GM21526 (cell line): Measurements from ENCODE around the gene ZW10.
"Not testable (repeated sequence)": the region's sequence is repeated elsewhere in the genome, so short reads cannot be mapped to it uniquely, and the experiment has no call there.

Experiments
- ATAC-seq: cut with Tn5 transposase; IDR thresholded peaks from one replicate; pipeline ENCODE4 v1.9.1; 2021; ENCODE audit warnings: moderate library complexity; ENCODE audit not compliant: unreplicated experiment, low FRiP score

The ZW10 gene

GRCh38 chr11:113773416-113774173 lies at the start of gene ZW10:
Gene ZW10 (minus strand): TSS chr11:113773692. CDS start chr11:113773666, 26 bp downstream.
- peak; percentile 96 for ATAC-seq

GRCh38 chr11:113818426-113818825 lies 44.9 kb upstream of the ZW10 start:
- no peak for ATAC-seq

GRCh38 chr11:113817626-113818025 lies 44.1 kb upstream of the ZW10 start:
- ATAC-seq: no peak

GRCh38 chr11:113817162-113817561 lies 43.7 kb upstream of the ZW10 start:
- no peak for ATAC-seq

DNA sequence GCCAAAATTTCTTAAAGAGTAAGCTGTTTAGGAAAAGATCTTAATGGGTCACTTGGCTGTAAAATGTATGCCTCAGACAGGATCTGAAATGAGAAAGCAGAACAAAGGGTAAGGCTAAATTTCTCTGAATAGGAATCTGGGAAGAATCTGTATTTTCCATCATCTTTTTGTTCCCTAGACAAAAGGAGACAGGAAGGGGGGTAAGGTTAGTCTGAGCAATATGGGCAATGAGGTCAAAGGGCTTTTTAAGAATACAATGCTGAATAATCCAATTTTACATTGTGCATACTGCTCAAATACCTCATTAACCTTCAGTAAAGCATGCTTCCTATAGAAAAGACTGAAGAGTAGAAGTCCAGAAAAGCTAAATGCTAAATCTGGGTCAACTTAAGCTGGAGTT lies 40.7 kb upstream of the ZW10 start:
- ATAC-seq: no peak

DNA sequence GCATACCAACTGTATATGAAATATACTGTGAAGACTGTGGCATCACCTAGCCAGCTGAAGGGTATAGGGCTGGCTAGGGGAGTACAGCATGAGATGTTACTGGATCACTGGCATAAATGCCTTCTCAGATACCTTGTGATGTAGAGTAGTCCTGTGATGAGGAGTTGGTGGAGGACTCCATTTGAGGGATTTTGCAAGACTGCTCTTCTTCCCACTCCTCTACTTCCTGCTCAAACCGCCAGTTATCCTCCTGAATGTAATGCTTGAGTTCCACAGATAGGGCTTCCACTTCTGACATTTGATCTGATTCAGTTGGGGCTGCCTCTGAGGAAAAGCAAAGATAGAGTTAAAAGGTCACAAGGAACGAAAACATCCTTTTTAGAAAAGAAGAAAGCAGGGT lies 35.4 kb upstream of the ZW10 start:
- ATAC-seq: no peak

GRCh38 chr11:113806406-113806805 lies 32.9 kb upstream of the ZW10 start:
- no peak for ATAC-seq

DNA sequence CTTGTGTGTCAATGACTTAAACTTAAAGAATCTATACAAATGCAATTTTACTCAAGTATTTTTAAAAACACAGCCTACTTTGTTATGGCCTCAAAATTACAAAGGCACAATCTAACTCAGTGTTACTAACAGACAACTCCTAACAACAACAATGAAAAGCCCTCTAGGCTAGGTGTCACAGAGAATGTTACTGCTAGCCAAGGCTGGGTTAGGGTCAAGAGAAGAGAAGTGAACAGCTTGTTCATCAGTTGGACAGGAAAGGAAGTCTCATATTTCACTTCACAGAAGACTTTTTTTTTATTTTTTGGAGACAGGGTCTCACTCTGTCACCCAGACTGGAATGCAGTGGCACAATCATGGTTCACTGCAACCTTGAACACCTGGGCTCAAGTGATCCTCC lies 32.1 kb upstream of the ZW10 start:
- ATAC-seq: no peak

GRCh38 chr11:113802621-113803020 lies 29.1 kb upstream of the ZW10 start:
- no peak for ATAC-seq

DNA sequence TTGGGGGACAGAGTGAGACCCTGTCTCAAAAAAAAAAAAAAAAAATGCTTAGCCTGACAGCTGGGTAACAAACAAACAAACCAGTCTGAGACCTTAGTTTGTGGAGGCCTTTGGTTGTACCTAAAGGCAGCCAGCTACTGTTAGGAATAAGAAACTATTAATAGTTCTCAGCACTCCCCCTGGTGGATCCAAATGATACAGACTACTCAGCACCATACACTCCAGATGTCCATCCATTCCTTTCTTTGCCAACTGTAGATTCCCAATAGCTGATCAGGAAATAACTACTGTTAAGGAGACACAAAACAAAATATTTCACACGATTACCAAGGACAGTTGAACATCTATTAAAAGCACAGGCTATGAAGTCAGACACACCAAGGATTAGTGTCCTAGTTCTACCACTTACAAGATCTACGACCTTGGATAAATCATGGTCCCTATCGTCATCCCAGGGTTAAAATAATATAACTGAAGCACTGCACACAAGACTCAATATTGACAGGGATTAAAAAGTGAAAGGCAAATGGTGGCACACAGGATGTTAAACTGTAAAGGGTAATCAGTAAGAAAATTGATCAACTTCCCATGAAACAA lies 23.3 kb upstream of the ZW10 start:
- ATAC-seq: no peak

DNA sequence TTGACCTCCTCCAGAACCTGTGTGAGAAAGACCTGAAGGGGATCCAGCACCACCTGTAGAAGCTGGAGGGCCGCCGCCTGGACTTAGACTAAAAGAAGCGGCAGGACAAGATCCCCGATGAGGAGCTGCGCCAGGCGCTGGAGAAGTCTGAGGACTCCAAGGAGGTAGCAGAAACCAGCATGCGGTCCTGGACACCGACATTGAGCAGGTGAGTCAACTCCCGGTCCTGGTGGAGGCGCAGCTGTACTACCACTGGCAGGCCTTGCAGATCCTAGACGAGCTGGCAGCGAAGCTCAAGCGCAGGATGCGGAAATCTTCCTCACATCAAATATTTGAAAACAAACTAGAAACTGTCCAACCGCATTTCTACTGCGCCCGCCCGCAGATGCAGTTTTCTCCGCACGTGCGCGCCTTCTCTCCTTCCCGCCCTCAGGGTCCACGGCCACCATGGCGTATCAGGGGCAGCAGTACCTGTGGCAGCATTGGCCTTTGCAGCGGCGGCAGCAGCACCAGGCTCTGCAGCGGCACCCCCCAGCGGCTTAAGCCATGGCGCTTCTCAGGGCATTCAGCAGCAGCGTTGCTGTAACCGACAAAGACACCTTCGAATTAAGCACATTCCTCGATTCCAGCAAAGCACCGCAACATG lies 16.3 kb upstream of the ZW10 start:
- ATAC-seq: no peak

DNA sequence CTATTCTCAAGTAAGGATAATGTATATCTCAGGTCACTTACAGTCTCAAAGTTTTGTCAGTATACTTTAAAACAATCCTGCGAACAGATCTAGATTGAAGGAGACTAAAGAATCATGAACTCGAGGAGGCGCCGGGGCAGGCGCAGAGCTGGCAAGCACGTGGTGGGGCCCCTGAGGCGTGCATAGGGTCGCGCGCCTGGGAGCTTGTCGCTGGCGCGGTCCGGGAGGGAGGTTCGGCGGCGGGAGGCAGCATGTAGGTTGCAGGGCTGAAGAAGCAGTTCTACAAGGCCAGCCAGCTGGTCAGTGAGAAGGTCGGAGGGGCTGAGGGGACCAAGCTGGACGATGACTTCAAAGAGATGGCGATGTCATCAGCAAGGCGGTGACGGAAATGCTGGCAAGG lies 15.5 kb upstream of the ZW10 start:
- ATAC-seq: not testable (repeated sequence)

- no peak for ATAC-seq
These were observed 8.6 kb upstream of the ZW10 start for GRCh38 chr11:113782134-113782533.

GRCh38 chr11:113781682-113782081 lies 8.2 kb upstream of the ZW10 start:
- no peak for ATAC-seq

- no peak for ATAC-seq
These were observed 6.0 kb upstream of the ZW10 start, which contains the start of gene CLDN25 for GRCh38 chr11:113779496-113779895. Gene CLDN25 (plus strand): TSS chr11:113779796. CDS start chr11:113779796, 0 bp downstream.

DNA sequence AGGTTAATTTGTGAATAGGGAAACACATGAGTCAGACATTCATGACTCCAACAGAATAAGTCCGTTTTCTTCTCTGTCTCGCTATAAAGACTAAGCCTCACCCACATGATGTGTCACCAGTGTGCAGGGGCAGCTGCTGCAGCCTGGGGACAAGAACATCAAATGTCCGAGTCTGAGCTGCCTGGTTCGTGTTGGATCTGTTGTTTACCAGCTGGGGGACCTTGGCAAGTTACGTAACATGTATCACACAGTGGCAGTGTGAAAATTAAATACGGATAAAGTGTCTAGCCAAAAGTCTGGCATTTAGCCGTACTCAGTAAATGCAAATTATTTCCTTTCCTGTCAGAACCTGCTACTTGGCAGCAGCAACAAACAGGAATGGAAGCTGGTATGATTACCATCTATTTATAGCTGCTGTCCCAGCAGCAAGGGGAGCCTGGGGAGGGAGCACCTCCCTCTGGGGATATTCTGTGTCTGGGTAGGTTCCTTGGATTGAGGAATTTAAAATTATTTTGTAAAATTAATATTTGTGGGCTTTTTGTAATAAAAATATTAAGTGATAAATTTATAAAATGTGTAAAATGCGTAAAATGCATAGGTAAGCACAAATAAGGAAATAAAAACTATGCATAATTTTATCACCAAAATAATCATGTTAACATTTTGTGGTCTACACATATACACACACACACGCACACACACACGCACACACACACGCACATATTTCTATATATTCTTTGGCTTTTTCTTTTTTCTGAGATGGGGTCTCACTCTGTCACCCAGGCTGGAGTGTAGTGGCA lies 4.8 kb upstream of the ZW10 start:
- no peak for ATAC-seq

DNA sequence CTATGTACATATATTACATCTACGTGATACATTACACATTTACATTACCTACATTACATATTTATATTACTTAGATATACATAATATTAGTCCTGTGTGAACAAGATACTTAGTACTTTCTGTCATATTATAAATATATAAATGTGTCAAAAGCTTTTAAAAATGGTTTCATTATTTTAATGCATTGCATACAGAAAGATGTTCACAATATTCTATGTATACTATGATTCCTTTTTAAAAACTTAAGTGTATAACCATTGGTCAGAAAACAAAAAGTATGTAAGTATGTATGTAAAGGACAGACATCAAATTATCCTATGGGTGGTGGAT lies 647 bp upstream of the ZW10 start:
- no peak for ATAC-seq

DNA sequence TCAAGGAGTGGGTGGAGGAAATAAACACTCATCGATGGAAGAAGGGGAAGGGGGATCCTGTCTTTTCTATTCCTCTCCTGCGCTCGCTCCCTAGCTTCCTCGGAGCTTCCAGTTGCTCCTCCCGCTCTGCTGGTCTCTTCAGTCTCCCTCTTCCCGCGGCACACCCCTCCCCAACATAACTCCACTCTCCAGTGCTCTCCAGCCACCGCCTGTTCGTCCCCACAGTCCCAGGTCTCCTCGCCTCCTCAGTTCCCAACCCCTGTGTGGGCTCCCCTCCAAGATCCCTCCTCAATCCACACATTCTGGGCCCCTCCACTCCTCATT lies 438 bp downstream of the ZW10 start:
- no peak for ATAC-seq

GRCh38 chr11:113771964-113772363 lies 1.5 kb downstream of the ZW10 start:
- ATAC-seq: no peak

GRCh38 chr11:113764527-113765219 lies 8.8 kb downstream of the ZW10 start:
- no peak for ATAC-seq

DNA sequence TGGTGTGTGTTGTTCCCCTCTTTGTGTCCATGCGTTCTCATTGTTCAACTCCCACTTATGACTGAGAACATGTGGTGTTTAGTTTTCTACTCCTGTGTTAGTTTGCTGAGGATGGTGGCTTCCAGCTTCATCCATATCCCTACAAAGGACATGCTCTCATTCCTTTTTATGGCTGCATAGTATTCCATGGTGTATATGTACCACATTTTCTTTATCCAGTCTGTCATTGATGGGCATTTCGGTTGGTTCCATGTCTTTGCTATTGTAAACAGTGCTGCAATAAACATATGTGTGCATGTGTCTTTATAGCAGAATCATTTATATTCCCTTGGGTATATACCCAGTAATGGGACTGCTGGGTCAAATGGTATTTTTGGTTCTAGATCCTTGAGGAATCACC lies 10.5 kb downstream of the ZW10 start:
- ATAC-seq: not testable (repeated sequence)
